Measurements from ENCODE around the gene SMAD6.

SMAD6 gene

GRCh38 chr15:66760968-66761725 lies 59.1 kb downstream of the SMAD6 start:
- no peak for DNase-seq

- no peak for DNase-seq
Observed at GRCh38 chr15:66761726-66762595, 59.9 kb downstream of the SMAD6 start.

- no peak for DNase-seq
Observed at GRCh38 chr15:66763186-66764071, 61.4 kb downstream of the SMAD6 start.

- DNase-seq: no peak
Observed at GRCh38 chr15:66764072-66764786, 62.2 kb downstream of the SMAD6 start.

- DNase-seq: no peak
Observed at GRCh38 chr15:66765478-66766281, 63.6 kb downstream of the SMAD6 start.

GRCh38 chr15:66766282-66767230 lies 64.5 kb downstream of the SMAD6 start:
- no peak for DNase-seq

GRCh38 chr15:66767240-66767659 lies 65.2 kb downstream of the SMAD6 start:
- no peak for DNase-seq

- DNase-seq: no peak
Observed at GRCh38 chr15:66768987-66769386, 67.0 kb downstream of the SMAD6 start.

GRCh38 chr15:66770518-66771350 lies 68.7 kb downstream of the SMAD6 start:
- no peak for DNase-seq

GRCh38 chr15:66771351-66771650 lies 69.3 kb downstream of the SMAD6 start:
- DNase-seq: no peak

GRCh38 chr15:66772604-66773128 lies 70.6 kb downstream of the SMAD6 start:
- DNase-seq: no peak

GRCh38 chr15:66773129-66773873 lies 71.3 kb downstream of the SMAD6 start:
- no peak for DNase-seq

- DNase-seq: peak; percentile 46
Observed at GRCh38 chr15:66774001-66774814, 72.2 kb downstream of the SMAD6 start.

GRCh38 chr15:66775127-66776105 lies 73.4 kb downstream of the SMAD6 start:
- DNase-seq: no peak

GRCh38 chr15:66777054-66777453 lies 75.0 kb downstream of the SMAD6 start:
- no peak for DNase-seq

- DNase-seq: no peak
Observed at GRCh38 chr15:66777596-66778313, 75.7 kb downstream of the SMAD6 start.

All from NCI-H2227 treated with DMSO at 0.1 percent for 48 hours (cell line).